ENCODE results near the gene CREBBP. TPM values are rescaled to one million over a fixed set of nuclear protein-coding genes. Genes with fewer than 3 reads are reported as not detected.

Gene CREBBP
- total RNA-seq, 1 donor from 2014 or later = 84.7 TPM

- TF ChIP-seq, protein P1, sequence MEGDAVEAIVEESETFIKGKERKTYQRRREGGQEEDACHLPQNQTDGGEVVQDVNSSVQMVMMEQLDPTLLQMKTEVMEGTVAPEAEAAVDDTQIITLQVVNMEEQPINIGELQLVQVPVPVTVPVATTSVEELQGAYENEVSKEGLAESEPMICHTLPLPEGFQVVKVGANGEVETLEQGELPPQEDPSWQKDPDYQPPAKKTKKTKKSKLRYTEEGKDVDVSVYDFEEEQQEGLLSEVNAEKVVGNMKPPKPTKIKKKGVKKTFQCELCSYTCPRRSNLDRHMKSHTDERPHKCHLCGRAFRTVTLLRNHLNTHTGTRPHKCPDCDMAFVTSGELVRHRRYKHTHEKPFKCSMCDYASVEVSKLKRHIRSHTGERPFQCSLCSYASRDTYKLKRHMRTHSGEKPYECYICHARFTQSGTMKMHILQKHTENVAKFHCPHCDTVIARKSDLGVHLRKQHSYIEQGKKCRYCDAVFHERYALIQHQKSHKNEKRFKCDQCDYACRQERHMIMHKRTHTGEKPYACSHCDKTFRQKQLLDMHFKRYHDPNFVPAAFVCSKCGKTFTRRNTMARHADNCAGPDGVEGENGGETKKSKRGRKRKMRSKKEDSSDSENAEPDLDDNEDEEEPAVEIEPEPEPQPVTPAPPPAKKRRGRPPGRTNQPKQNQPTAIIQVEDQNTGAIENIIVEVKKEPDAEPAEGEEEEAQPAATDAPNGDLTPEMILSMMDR (conservative IDR thresholded peaks at IDR 0.05) = no peak
- Mint-ChIP-seq H3K27ac (ENCODE audit: unreplicated experiment) (peak overlapping the region; percentile 69), H3K4me1 (peaks cover 8% of the 10 kb centered on the region), H3K27me3 (ENCODE audit: low read depth) (no peaks in the 10 kb centered on the region), H3K9me3 (no peaks in the 10 kb centered on the region), H3K4me3 (no peak overlapping the region), H3K36me3 (ENCODE audit: low read depth) (peaks cover 10% of the 10 kb centered on the region)
- no peak for DNase-seq (ENCODE audit: low read depth, low spot score)
Measured at GRCh38 chr16:3690980-3691720, 189.4 kb downstream of the CREBBP start.

GRCh38 chr16:3690470-3690928, 190.0 kb downstream of the CREBBP start:
- peak overlapping the region; percentile 73 for H3K27ac Mint-ChIP-seq (ENCODE audit: unreplicated experiment)
- H3K4me1 Mint-ChIP-seq = peaks cover 8% of the 10 kb centered on the region
- DNase-seq (ENCODE audit: low read depth, low spot score) = peak; percentile 87
- TF ChIP-seq, protein P1 (conservative IDR thresholded peaks at IDR 0.05) = peak; percentile 92
- H3K27me3 Mint-ChIP-seq (ENCODE audit: low read depth) = no peaks in the 10 kb centered on the region
- peaks cover 10% of the 10 kb centered on the region for H3K36me3 Mint-ChIP-seq (ENCODE audit: low read depth)
- H3K9me3 Mint-ChIP-seq = no peaks in the 10 kb centered on the region
- H3K4me3 Mint-ChIP-seq = no peak overlapping the region

GRCh38 chr16:3689731-3690130, 190.8 kb downstream of the CREBBP start:
- Mint-ChIP-seq H3K4me1 (peaks cover 8% of the 10 kb centered on the region), H3K4me3 (no peak overlapping the region), H3K27me3 (ENCODE audit: low read depth) (no peaks in the 10 kb centered on the region), H3K36me3 (ENCODE audit: low read depth) (peaks cover 10% of the 10 kb centered on the region), H3K27ac (ENCODE audit: unreplicated experiment) (no peak overlapping the region), H3K9me3 (no peaks in the 10 kb centered on the region)
- TF ChIP-seq, protein P1 (conservative IDR thresholded peaks at IDR 0.05) = no peak
- no peak for DNase-seq (ENCODE audit: low read depth, low spot score)

- Mint-ChIP-seq H3K27me3 (ENCODE audit: low read depth) (no peaks in the 10 kb centered on the region), H3K27ac (ENCODE audit: unreplicated experiment) (no peak overlapping the region)
Measured at GRCh38 chr16:3687792-3688191, 192.7 kb downstream of the CREBBP start.

GRCh38 chr16:3687021-3687420, 193.5 kb downstream of the CREBBP start:
- DNase-seq (ENCODE audit: low read depth, low spot score) = no peak
- Mint-ChIP-seq H3K27me3 (ENCODE audit: low read depth) (no peaks in the 10 kb centered on the region), H3K4me3 (no peak overlapping the region), H3K4me1 (peaks cover 8% of the 10 kb centered on the region), H3K36me3 (ENCODE audit: low read depth) (peaks cover 18% of the 10 kb centered on the region), H3K27ac (ENCODE audit: unreplicated experiment) (no peak overlapping the region), H3K9me3 (no peaks in the 10 kb centered on the region)
- TF ChIP-seq, protein P1 (conservative IDR thresholded peaks at IDR 0.05) = no peak

More at GRCh38 chr16:3687792-3688191, 192.7 kb downstream of the CREBBP start:
- TF ChIP-seq, protein P1 (conservative IDR thresholded peaks at IDR 0.05) = no peak
- H3K36me3 Mint-ChIP-seq (ENCODE audit: low read depth) = peaks cover 16% of the 10 kb centered on the region
- H3K9me3 Mint-ChIP-seq = no peaks in the 10 kb centered on the region
- peaks cover 8% of the 10 kb centered on the region for H3K4me1 Mint-ChIP-seq
- H3K4me3 Mint-ChIP-seq = no peak overlapping the region
- no peak for DNase-seq (ENCODE audit: low read depth, low spot score)

Measured in neural crest cell (in vitro differentiated cells).